Ishikawa (cell line): ENCODE results near the gene FBXO36.

Experiments used
- CEBPB ChIP-seq: IDR thresholded peaks from 2 replicates; pipeline ENCODE4 v1.6.1; 2012
- CREB1 ChIP-seq: IDR thresholded peaks from 2 replicates; pipeline ENCODE4 v1.6.1; 2012; ENCODE audit warnings: low read depth
- EGR1 ChIP-seq: IDR thresholded peaks from 2 replicates; pipeline ENCODE4 v1.6.1; 2012
- EP300 ChIP-seq: IDR thresholded peaks from 2 replicates; pipeline ENCODE4 v1.6.1; 2012; ENCODE audit warnings: borderline replicate concordance
- FOXM1 ChIP-seq: IDR thresholded peaks from 2 replicates; pipeline ENCODE4 v1.6.1; 2012; ENCODE audit warnings: low read depth, borderline replicate concordance
- MAX ChIP-seq: IDR thresholded peaks from 2 replicates; pipeline ENCODE4 v1.6.1; 2012
- NFIC ChIP-seq: IDR thresholded peaks from 2 replicates; pipeline ENCODE4 v1.6.1; 2012
- RAD21 ChIP-seq: IDR thresholded peaks from 2 replicates; pipeline ENCODE4 v1.6.1; 2012; ENCODE audit warnings: low read depth
- REST ChIP-seq: IDR thresholded peaks from 2 replicates; pipeline ENCODE4 v1.6.1; 2012; ENCODE audit warnings: low read depth, mild to moderate bottlenecking
- TAF1 ChIP-seq: IDR thresholded peaks from 2 replicates; pipeline ENCODE4 v1.6.1; 2012; ENCODE audit warnings: low read depth, mild to moderate bottlenecking
- TCF12 ChIP-seq: IDR thresholded peaks from 2 replicates; pipeline ENCODE4 v1.6.1; 2012; ENCODE audit warnings: low read depth
- TEAD4 ChIP-seq: IDR thresholded peaks from 2 replicates; pipeline ENCODE4 v1.6.1; 2012
- USF1 ChIP-seq: IDR thresholded peaks from 2 replicates; pipeline ENCODE4 v1.6.1; 2012
- YY1 ChIP-seq: IDR thresholded peaks from 2 replicates; pipeline ENCODE4 v1.6.1; 2012; ENCODE audit warnings: low read depth
- ZBTB7A ChIP-seq: IDR thresholded peaks from 2 replicates; pipeline ENCODE4 v1.6.1; 2012; ENCODE audit warnings: low read depth

Gene FBXO36

GRCh38 chr2:229887441-229887840 is 34.9 kb upstream of the FBXO36 start:
- TF ChIP-seq USF1 (no peak), FOXM1 (no peak), NFIC (no peak), CREB1 (no peak), EP300 (no peak), REST (no peak), EGR1 (no peak), MAX (no peak), YY1 (no peak), CEBPB (no peak), ZBTB7A (no peak), TAF1 (no peak), TEAD4 (no peak), RAD21 (no peak), TCF12 (no peak)

GRCh38 chr2:229888031-229888430 is 34.3 kb upstream of the FBXO36 start:
- no peak for TF ChIP-seq EGR1

GRCh38 chr2:229889023-229889422 is 33.3 kb upstream of the FBXO36 start:
- TF ChIP-seq USF1 (no peak), TAF1 (no peak), TCF12 (no peak), FOXM1 (no peak), YY1 (no peak), CREB1 (no peak), RAD21 (no peak), EP300 (no peak), TEAD4 (no peak)

- TF ChIP-seq TAF1 = no peak
- no peak for TF ChIP-seq TEAD4
- TF ChIP-seq NFIC = no peak
Measured at GRCh38 chr2:229896857-229897256, 25.4 kb upstream of the FBXO36 start.

GRCh38 chr2:229899604-229900003 is 22.7 kb upstream of the FBXO36 start:
- TF ChIP-seq TEAD4 (no peak), TCF12 (no peak), MAX (no peak), USF1 (no peak)

GRCh38 chr2:229900012-229900411 is 22.3 kb upstream of the FBXO36 start:
- TF ChIP-seq USF1 (no peak), YY1 (no peak)

GRCh38 chr2:229901819-229902218 is 20.5 kb upstream of the FBXO36 start:
- TF ChIP-seq FOXM1 (no peak), YY1 (no peak), MAX (no peak), REST (no peak), NFIC (no peak), TCF12 (no peak), TAF1 (no peak), EP300 (no peak), USF1 (no peak), CEBPB (no peak), CREB1 (no peak), ZBTB7A (no peak), EGR1 (no peak), RAD21 (no peak), TEAD4 (no peak)
